NOMO-1 treated with DMSO at 0.1 percent for 48 hours (cell line): ENCODE data around the gene ENTR1.
A peak's percentile ranks its signal among the peaks of the same experiment; 100 is the strongest.
"Not testable (repeated sequence)": the region's sequence is repeated elsewhere in the genome, so short reads cannot be mapped to it uniquely, and the experiment has no call there.

Experiments
- DNase-seq: peaks from one replicate; lab custom pipeline; 2025; ENCODE audit not compliant: unreplicated experiment; lab: John Stamatoyannopoulos, UW

Gene ENTR1

DNA sequence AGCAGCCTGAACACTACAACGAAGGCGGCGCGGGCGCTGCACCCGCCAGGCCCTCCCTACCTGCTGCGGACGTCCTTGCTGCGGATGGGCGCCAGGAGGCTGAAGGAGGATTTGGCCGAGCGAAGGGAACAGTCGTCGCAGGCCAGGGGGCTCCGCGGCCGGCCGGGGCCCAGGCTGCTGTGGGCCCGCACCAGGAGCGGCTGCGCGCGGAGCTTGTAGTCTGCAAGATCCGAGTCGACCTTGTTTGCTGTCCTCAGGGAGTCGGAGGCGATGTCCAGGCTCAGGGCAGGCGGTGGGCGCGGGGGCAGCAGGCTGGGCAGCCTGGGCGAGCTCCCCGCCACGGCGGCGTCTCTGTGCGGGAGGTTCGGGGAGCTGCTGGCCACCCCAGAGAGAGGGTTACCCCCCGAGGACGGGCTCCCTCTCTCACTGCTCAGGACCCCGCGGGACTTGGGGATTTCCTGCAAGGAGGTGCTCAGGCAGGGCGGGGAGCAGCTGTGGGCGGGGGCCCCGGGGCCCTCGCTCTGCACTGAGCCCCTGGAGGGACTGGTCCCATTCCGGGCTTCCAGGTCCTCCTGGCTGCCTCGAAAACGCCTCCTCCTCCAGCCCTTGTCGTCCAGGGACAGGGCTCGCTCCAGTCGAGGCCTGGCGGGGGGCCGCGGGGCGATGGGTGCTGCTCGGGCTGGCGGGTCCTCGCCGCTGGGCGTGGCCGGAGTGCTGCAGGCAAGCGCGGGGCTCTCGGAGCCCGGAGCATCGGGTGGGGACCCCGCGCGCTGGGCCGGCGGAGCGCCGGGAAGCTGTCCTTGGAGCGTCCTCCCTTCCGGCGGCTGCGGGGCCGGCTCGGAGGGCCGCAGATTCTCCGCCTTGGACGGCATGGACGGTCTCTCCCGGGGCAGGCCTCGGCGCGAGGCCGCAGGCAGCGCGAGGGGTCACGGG lies 28.4 kb upstream of the ENTR1 start:
- DNase-seq: peak; percentile 14

DNA sequence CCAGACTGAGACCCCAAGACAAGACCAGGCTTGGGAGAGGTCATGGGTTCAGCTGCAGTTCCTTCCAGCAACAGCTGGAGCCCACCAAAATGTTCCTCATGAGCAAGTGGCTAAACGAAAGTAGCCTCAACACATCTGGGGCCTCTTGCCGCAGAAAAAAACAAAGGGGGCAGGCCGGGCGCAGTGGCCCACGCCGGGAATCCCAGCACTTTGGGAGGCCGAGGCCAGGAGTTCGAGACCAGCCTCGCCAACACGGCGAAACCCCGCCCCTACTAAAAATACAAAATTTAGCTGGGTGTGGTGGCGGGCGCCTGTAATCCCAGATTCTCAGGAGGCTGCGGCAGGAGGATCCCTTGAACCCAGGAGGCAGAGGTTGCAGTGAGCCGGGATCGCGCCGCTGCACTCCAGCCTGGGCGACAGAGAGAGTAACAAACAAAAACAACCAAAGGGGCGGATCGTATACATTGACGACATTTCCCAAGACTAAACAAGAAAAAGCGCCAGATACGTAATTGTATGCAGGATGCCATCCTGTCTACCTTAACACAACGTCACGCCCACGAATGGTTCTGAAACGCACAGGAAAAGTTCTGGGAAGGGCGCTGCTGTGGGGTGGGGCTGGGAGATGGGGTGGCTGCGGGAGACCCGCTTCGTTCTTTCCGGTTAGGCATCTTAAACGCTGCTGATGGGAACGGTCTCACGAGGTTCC lies 27.6 kb upstream of the ENTR1 start:
- no peak for DNase-seq

DNA sequence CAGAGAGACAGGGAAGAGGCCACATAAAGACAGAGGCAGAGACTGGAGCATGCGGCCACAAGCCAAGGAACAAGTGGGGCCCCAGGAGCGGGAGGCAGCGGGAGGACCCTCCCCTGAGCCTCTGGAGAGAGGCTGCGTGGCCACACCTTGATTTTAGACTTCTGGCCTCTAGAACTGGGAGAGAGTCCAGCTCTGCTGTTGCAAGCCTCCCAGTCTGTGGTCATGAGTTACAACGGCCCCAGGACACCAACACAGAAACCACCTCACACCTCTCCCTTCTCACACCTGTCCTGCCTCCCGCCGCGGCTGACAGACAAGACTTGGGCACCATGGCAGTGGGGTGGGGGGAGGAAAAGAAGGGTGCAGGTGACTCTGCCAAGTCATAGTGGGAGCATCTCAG lies 27.0 kb upstream of the ENTR1 start:
- no peak for DNase-seq

- no peak for DNase-seq
These were observed 25.7 kb upstream of the ENTR1 start for GRCh38 chr9:136436055-136436634.

GRCh38 chr9:136434580-136435169 lies 24.3 kb upstream of the ENTR1 start:
- no peak for DNase-seq

DNA sequence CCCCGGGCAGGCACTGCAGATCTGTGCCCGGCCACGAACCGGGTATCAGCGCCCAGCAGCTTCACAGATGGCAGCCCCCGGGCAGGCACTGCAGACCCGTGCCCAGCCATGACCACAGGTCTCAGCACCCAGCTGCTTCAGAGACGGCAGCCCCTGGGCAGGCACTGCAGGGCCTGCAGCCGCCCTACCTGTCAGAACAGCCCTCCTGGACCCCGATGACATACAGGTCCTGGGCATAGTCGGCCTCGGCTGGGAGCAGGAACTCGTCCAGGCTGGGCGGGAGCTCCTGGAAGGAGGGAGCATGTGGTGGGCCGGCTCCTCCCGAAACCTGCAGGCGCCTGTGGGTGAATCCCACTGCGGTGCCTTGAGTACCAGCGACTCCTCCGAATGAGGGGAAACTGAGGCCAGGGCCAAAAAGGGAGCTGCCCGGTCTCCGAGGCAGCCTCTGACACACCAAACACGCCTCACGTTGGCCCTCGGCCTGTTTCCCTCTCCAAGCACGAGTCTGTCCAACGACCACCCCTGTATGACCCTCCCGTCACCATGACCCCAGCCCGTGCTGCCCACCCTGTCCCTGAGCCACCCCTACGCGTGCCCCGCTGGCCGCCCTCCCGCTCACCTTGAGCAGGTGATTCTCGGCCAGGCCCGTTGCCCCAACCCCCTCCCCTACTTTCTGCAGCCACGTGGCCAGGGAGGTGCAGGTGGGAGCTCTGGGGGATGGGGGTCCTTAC lies 23.6 kb upstream of the ENTR1 start:
- DNase-seq: no peak

GRCh38 chr9:136433043-136433715 lies 22.8 kb upstream of the ENTR1 start:
- DNase-seq: no peak

DNA sequence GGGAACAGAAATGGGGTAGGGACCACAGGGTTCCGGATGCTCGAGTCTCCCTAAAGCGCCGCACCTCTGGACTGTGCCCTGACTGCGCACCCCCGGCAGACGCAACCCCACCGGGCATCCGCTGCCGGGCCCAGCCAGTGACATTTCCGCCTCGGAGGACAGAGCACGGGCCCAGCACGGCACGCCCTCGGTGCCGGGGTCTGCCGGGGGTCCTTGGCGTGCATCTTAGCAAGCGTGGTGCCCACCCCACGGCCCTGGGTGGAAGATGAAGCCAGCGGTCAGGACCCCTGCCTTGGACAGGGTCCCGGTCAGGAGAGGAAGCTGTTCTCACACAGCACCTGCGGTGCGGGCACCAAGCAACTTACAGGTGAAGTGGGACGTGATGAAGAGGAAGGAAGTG lies 22.2 kb upstream of the ENTR1 start:
- DNase-seq: no peak

DNA sequence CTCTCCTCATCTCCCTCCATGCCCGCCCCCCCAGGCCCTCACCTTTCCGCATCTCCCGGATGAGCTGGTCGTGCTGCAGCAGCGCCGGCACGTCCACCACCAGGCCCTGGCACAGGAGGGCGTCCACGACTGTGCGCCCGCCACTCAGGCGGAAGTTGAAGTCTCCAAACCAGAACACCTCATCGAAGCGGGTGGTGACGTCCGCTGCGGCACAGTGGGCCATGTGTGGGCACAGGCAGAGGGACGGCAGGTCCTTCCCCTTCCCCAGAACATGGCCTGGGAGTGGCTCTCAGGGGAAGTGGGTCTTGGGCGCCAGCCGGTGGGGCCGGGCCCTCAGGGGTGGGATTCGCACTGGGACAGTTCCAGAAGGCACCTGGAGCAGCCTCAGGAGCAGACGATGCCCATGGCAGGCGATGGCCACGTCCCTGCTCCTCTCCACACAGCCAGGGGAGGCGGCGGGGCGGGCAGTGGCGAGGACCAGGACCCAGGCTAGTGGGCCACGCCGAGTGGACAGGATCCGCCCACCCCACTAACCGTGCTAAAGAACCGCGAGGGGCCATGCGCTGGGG lies 21.5 kb upstream of the ENTR1 start:
- no peak for DNase-seq

GRCh38 chr9:136430588-136431234 lies 20.3 kb upstream of the ENTR1 start:
- no peak for DNase-seq

- DNase-seq: no peak
These were observed 19.5 kb upstream of the ENTR1 start for GRCh38 chr9:136429683-136430491.

- no peak for DNase-seq
These were observed 18.7 kb upstream of the ENTR1 start for GRCh38 chr9:136429075-136429628.

DNA sequence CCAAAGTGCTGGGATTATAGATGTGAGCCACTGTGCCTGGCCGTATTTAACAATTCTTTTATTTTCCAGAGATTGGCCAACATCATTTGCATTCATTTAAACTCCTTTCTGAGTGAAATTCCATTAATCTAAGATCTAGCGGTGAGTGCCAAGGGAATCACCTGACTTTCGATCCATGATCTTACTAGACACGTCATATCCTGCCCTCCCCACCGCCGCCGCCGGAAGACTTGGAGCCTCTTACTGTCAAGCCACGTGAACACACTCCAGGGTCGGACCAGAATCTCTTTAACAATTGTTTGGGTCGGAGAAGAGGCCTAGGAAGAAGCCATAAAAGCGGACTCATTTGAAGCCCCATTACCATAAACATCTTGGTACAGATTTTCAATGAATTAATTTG lies 16.4 kb upstream of the ENTR1 start:
- DNase-seq: no peak

- not testable (repeated sequence) for DNase-seq
These were observed 15.0 kb upstream of the ENTR1 start for GRCh38 chr9:136425367-136425766.

DNA sequence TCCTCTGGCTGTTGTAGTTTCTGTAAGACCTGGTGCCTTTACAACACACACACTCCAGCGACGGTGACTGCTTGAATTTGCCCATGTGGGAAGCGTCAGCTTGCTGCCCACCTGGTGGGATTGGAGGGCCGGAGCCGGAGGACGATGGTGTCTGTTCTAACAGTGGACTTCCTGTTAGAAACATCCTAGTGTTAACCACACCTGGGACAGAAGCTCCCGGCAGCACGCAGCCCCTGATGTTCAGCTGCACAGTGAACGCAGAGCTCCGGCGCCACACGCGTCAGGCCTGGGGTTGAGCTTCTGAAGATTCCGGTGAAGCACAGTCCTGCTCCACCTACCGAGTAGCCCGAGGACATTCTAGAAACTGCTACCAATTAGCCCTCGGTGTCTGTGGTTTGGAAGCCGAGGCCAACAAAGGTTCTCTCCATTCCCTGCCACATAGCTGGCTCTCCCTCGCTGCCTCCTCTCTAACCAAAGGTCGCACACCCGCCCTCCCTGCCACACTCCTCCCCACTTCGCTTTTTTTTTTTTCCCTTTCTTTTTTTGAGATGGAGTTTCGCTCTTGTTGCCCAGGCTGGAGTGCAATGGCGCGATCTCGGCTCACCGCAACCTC lies 14.4 kb upstream of the ENTR1 start:
- DNase-seq: no peak

DNA sequence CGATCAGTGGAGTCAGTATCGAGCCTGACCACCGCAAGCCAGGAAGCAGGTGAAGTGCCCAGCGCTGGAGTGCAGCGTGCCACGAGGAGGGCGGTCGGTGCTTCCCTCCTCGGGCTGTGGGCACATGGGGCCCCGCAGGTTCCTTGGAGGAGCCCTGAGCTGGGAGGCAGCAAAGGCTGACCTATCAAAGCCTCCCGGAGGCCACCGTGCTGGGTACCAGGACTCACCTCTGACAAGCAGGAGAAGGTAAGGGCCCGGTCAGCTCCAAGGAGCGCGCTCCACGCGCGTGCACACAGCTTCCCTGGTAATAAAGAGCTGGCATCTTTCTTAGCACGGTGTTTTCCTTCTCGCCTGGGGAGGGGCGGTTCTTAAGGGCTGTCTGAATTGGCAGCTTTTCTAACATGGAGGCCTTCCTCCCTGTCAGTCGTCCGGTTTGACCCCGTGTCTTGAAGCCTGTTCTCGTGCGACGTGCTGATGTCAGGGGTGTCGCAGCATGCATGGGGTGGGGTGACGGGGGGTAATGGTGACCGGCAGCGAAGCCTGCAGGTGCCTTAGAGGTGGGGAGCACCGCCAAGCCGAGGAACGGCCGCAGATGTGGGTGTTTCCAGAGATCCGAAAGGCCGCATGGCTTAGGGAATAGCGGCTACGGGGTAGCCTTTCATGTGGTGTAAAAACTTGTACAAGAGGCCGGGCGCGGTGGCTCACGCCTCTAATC lies 13.2 kb upstream of the ENTR1 start:
- DNase-seq: no peak

- no peak for DNase-seq
These were observed 12.5 kb upstream of the ENTR1 start for GRCh38 chr9:136422876-136423275.
